Muscle of leg (tissue), 11 donors: ENCODE results near the gene PACS1. TPM values are rescaled to one million over a fixed set of nuclear protein-coding genes. Genes with fewer than 3 reads are reported as not detected.
"Not testable (repeated sequence)": the region's sequence is repeated elsewhere in the genome, so short reads cannot be mapped to it uniquely, and the experiment has no call there.

Experiments
- DNase-seq: peaks from one replicate; pipeline ENCODE4 v3.0.0; 2013
- H3K27ac ChIP-seq: one replicate; pipeline ENCODE4 v1.5.1; 2013; ENCODE audit warnings: mild to moderate bottlenecking, low read length, control low read depth
- H3K27me3 ChIP-seq: one replicate; pipeline ENCODE4 v1.6.1; 2013; ENCODE audit warnings: low read length; ENCODE audit not compliant: control insufficient read depth, insufficient read depth
- H3K36me3 ChIP-seq: one replicate; pipeline ENCODE4 v1.6.1; 2013; ENCODE audit warnings: low read length; ENCODE audit not compliant: control insufficient read depth, insufficient read depth
- H3K4me1 ChIP-seq: one replicate; pipeline ENCODE4 v1.6.1; 2013; ENCODE audit warnings: low read length; ENCODE audit not compliant: control insufficient read depth, insufficient read depth
- H3K4me3 ChIP-seq: one replicate; pipeline ENCODE4 v1.5.1; 2013; ENCODE audit warnings: low read length, control low read depth
- H3K9me3 ChIP-seq: replicated peaks from 2 replicates; pipeline ENCODE4 v1.6.1; 2013; ENCODE audit warnings: low read depth, low read length; ENCODE audit not compliant: control insufficient read depth
- WGBS: methylation state at CpG from one replicate; pipeline ENCODE4 v1.1.5; 2013; ENCODE audit warnings: missing lambda C conversion rate; ENCODE audit not compliant: insufficient coverage; 5-methylcytosine and 5-hydroxymethylcytosine counted together
- polyA plus RNA-seq, 8 donors: library from polyadenylated mRNA; unstranded; fragments of 120-200 nt; gene quantifications; one replicate each; pipeline versions ENCODE4 v1.2.1 to v1.2.3, GENCODE V29; 2013; ENCODE audit warnings: inconsistent platforms in 1 of 8, low replicate concordance in 1 of 8; ENCODE audit not compliant: insufficient read length in 8 of 8, insufficient read depth in 1 of 8
- total RNA-seq: library from RNA; stranded (reverse); fragments of 120-200 nt; gene quantifications from one replicate; pipeline ENCODE4 v1.2.4, GENCODE V29; 2013

PACS1 gene
- total and polyA plus RNA-seq, 9 donors, result 13.2 to 41.3 (median 30.9) TPM

GRCh38 chr11:66242095-66242765 is 172.2 kb downstream of the PACS1 start:
- no peaks in the 10 kb centered on the region for H3K9me3 ChIP-seq
- H3K27ac ChIP-seq, result no peak overlapping the region
- H3K36me3 ChIP-seq, result peaks cover 69% of the 10 kb centered on the region
- WGBS, result 67% methylated on average over 13 of the region's 14 CpGs
- no peak for DNase-seq
- H3K4me1 ChIP-seq, result peaks cover 39% of the 10 kb centered on the region
- no peaks in the 10 kb centered on the region for H3K27me3 ChIP-seq
- no peak overlapping the region for H3K4me3 ChIP-seq

GRCh38 chr11:66243782-66244535 is 173.9 kb downstream of the PACS1 start:
- Histone ChIP-seq H3K4me1 (peaks cover 39% of the 10 kb centered on the region), H3K36me3 (peaks cover 67% of the 10 kb centered on the region), H3K4me3 (no peak overlapping the region), H3K27ac (peak overlapping the region; percentile 6), H3K27me3 (no peaks in the 10 kb centered on the region), H3K9me3 (no peaks in the 10 kb centered on the region)
- DNase-seq, result no peak
- 36% methylated on average over 9 of the region's 13 CpGs for WGBS

GRCh38 chr11:66247295-66247694 is 177.2 kb downstream of the PACS1 start:
- H3K9me3 ChIP-seq, result no peaks in the 10 kb centered on the region
- H3K4me3 ChIP-seq, result no peak overlapping the region
- DNase-seq, result no peak
- peaks cover 44% of the 10 kb centered on the region for H3K36me3 ChIP-seq
- H3K27me3 ChIP-seq, result no peaks in the 10 kb centered on the region
- H3K27ac ChIP-seq, result no peak overlapping the region
- H3K4me1 ChIP-seq, result peaks cover 17% of the 10 kb centered on the region
- 89% methylated on average over 3 of the region's 4 CpGs for WGBS

GRCh38 chr11:66247801-66248200 is 177.7 kb downstream of the PACS1 start:
- H3K9me3 ChIP-seq, result no peaks in the 10 kb centered on the region
- H3K4me1 ChIP-seq, result peaks cover 12% of the 10 kb centered on the region
- no peaks in the 10 kb centered on the region for H3K27me3 ChIP-seq
- H3K4me3 ChIP-seq, result no peak overlapping the region
- peaks cover 39% of the 10 kb centered on the region for H3K36me3 ChIP-seq
- WGBS, result no CpG with 5 or more reads among the region's 3 CpGs
- DNase-seq, result no peak
- no peak overlapping the region for H3K27ac ChIP-seq

- H3K9me3 ChIP-seq, result no peaks in the 10 kb centered on the region
- no CpG with 5 or more reads among the region's 6 CpGs for WGBS
- H3K4me3 ChIP-seq, result no peak overlapping the region
- peaks cover 35% of the 10 kb centered on the region for H3K36me3 ChIP-seq
- no peaks in the 10 kb centered on the region for H3K27me3 ChIP-seq
- H3K27ac ChIP-seq, result no peak overlapping the region
- DNase-seq, result no peak
- peaks cover 2% of the 10 kb centered on the region for H3K4me1 ChIP-seq
Observed at GRCh38 chr11:66248903-66249302, 178.8 kb downstream of the PACS1 start.

GRCh38 chr11:66251809-66252208 is 181.7 kb downstream of the PACS1 start:
- Histone ChIP-seq H3K4me1 (peaks cover 3% of the 10 kb centered on the region), H3K36me3 (peaks cover 21% of the 10 kb centered on the region), H3K27me3 (peaks cover 3% of the 10 kb centered on the region), H3K4me3 (no peak overlapping the region), H3K9me3 (no peaks in the 10 kb centered on the region), H3K27ac (no peak overlapping the region)
- WGBS, result no CpG with 5 or more reads among the region's 7 CpGs
- DNase-seq, result no peak

GRCh38 chr11:66253081-66253480 is 183.0 kb downstream of the PACS1 start:
- not testable (repeated sequence) for H3K27ac ChIP-seq, H3K9me3 ChIP-seq, H3K4me1 ChIP-seq, H3K27me3 ChIP-seq, H3K4me3 ChIP-seq, DNase-seq
- peaks cover 13% of the 10 kb centered on the region for H3K36me3 ChIP-seq
- WGBS, result 78% methylated on average over 5 of the region's 6 CpGs

GRCh38 chr11:66258473-66258893 is 188.4 kb downstream of the PACS1 start:
- H3K4me3 ChIP-seq, result peak overlapping the region; percentile 69
- H3K27ac ChIP-seq, result no peak overlapping the region
- H3K36me3 ChIP-seq, result peaks cover 39% of the 10 kb centered on the region
- H3K27me3 ChIP-seq, result peaks cover 6% of the 10 kb centered on the region
- peaks cover 21% of the 10 kb centered on the region for H3K4me1 ChIP-seq
- H3K9me3 ChIP-seq, result no peaks in the 10 kb centered on the region
- WGBS, result 4% methylated on average over 27 of the region's 28 CpGs
- DNase-seq, result no peak

GRCh38 chr11:66259225-66259624 is 189.2 kb downstream of the PACS1 start:
- 96% methylated on average over 2 of the region's 2 CpGs for WGBS
- H3K27ac ChIP-seq, result no peak overlapping the region

GRCh38 chr11:66259956-66260355 is 189.9 kb downstream of the PACS1 start:
- Histone ChIP-seq H3K9me3 (no peaks in the 10 kb centered on the region), H3K4me1 (peaks cover 21% of the 10 kb centered on the region), H3K36me3 (peaks cover 54% of the 10 kb centered on the region), H3K27me3 (peaks cover 6% of the 10 kb centered on the region), H3K4me3 (no peak overlapping the region), H3K27ac (no peak overlapping the region)
- DNase-seq, result no peak
- WGBS, result 100% methylated on average over 3 of the region's 4 CpGs

More at GRCh38 chr11:66259225-66259624, 189.2 kb downstream of the PACS1 start:
- DNase-seq, result no peak
- Histone ChIP-seq H3K9me3 (no peaks in the 10 kb centered on the region), H3K27me3 (peaks cover 6% of the 10 kb centered on the region), H3K36me3 (peaks cover 46% of the 10 kb centered on the region), H3K4me1 (peaks cover 21% of the 10 kb centered on the region), H3K4me3 (no peak overlapping the region)
